ENCODE measurements around the gene ABCC1. TPM values are rescaled to one million over a fixed set of nuclear protein-coding genes. Genes with fewer than 3 reads are reported as not detected.

The ABCC1 gene
- total and polyA plus RNA-seq, 2 of the 8 experiments (the other 6 are each of a cell fraction or from before 2014, with no cell fraction given), result 42.6 to 66.8 TPM

DNA sequence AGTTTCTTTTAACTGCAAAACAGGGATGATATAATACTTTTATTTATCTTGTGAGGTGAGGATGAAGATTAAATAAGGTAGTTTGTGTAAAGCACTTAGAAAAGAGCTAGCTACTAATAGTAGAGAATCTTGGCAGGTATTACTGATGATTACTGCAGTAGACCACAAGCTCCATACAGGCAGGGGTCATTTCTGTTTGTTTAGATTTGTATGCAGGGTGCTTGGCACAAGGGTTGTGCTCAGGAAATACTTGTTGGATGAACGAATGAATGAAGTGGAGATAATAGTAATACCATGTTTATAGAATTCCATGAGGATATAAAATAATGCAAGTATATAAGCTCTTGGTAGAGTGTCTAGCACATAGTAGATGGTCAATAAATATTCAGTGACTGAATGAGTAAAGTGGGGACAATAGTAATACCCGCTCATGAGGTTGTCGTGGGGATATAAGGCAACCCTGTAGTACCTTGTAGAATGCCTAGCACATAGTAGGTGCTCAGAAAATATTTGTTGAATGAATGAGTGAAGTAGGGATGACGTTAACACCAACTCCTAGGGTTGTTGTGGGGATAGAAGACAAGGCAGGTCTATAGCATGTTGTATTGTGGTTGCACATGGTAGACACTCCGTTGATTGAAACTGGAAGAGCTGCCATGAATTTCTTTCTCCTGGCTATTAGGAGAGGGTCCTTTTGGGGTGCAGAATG is 83.0 kb downstream of the ABCC1 start:
- ChIA-PET POLR2A (ENCODE audit: partially characterized antibody) (interaction anchor here (1.7 kb wide), 1 partner anchor 29 kb away, joined by 6 read pairs; no protein-coding TSS in a partner anchor), CTCF (ENCODE audit: partially characterized antibody) (interaction anchor here (0.8 to 1.3 kb wide), 5 partner anchors 8 to 187 kb away, joined by 3 to 6 read pairs (median 3); no protein-coding TSS in a partner anchor)
- no peak overlapping the region for H3K18ac ChIP-seq (ENCODE audit: extremely low read depth, low read length)
- H4K91ac ChIP-seq (replicated peaks; ENCODE audit: insufficient read length, low read length), result no peak overlapping the region
- FAIRE-seq (no peak), DNase-seq (ENCODE audit: low read depth in 1 of 2, low spot score in 2 of 2) (no peak)
- H3K23me2 ChIP-seq (ENCODE audit: low read depth, low read length), result no peaks in the 10 kb centered on the region
- H3K27ac ChIP-seq (ENCODE audit: low read depth, low read length), result no peak overlapping the region
- no peak overlapping the region for H3K4me2 ChIP-seq (ENCODE audit: insufficient read depth in 1 of 2, low read depth in 2 of 2, low read length in 2 of 2)
- no peak overlapping the region for H2BK15ac ChIP-seq (ENCODE audit: low read length)
- H4K8ac ChIP-seq (ENCODE audit: extremely low read depth, insufficient read depth, low read length), result no peak overlapping the region
- TF ChIP-seq BCL11A (IDR thresholded peaks at IDR 0.05; ENCODE audit: low read depth in 2 of 2, low read length in 2 of 2) (no peak), BACH1 (IDR thresholded peaks at IDR 0.05; ENCODE audit: low read length) (no peak)
- peaks cover 8 to 31% (median 11%) of the 10 kb centered on the region in 4 experiments for H3K36me3 ChIP-seq (ENCODE audit: control insufficient read depth in 2 of 4, insufficient read depth in 4 of 4, low read length in 3 of 4)
- no peak overlapping the region for H4K5ac ChIP-seq (ENCODE audit: insufficient read length, low read depth, low read length)
- H2BK12ac ChIP-seq (ENCODE audit: low read depth, low read length), result no peak overlapping the region
- H2BK20ac ChIP-seq (ENCODE audit: low read length), result no peak overlapping the region
- H2BK120ac ChIP-seq (replicated peaks; ENCODE audit: low read depth, low read length), result no peak overlapping the region
- no peak overlapping the region for H2AK5ac ChIP-seq (ENCODE audit: low read depth, low read length)
- no peak overlapping the region for H3K4ac ChIP-seq (replicated peaks; ENCODE audit: insufficient read length, low read depth, low read length)
- no peak overlapping the region for H3K9ac ChIP-seq (replicated peaks in 1 of 4; ENCODE audit: extremely low read depth in 1 of 4, low read depth in 3 of 4, low read length in 3 of 4)
- no peak overlapping the region for H3K4me3 ChIP-seq (ENCODE audit: extremely low read depth in 1 of 4, insufficient read depth in 2 of 4, low read depth in 3 of 4, low read length in 4 of 4)
- H3K4me1 ChIP-seq (replicated peaks in 1 of 4; ENCODE audit: control insufficient read depth in 3 of 4, insufficient read depth in 4 of 4, low read length in 3 of 4), result peaks cover 0 to 2% (median 0%) of the 10 kb centered on the region in 4 experiments; a peak in 1 of 7 replicates
- no peak overlapping the region for H3K14ac ChIP-seq (ENCODE audit: insufficient read length)
- no peaks in the 10 kb centered on the region for H3K27me3 ChIP-seq (replicated peaks in 1 of 4; ENCODE audit: control insufficient read depth in 3 of 4, extremely low read depth in 1 of 4, insufficient read depth in 3 of 4, low read length in 3 of 4)
- no peak overlapping the region for H3K56ac ChIP-seq (replicated peaks; ENCODE audit: insufficient read length, low read depth, low read length)
- 81% methylated on average over 5 of the region's 5 CpGs; no CpG with 5 or more reads in 1 of the 2 experiments for WGBS, 2 experiments (ENCODE audit: extremely low coverage in 1 of 2, insufficient coverage in 1 of 2, insufficient read length in 1 of 2, insufficient replicate concordance in 2 of 2, low coverage in 1 of 2, low lambda C conversion rate in 2 of 2, missing lambda C conversion rate in 1 of 2)
- peaks cover 3 to 6% of the 10 kb centered on the region in 2 experiments for H4K20me1 ChIP-seq (replicated peaks in 1 of 2; ENCODE audit: control insufficient read depth in 1 of 2, insufficient read depth in 2 of 2, low read length in 2 of 2)
- no peaks in the 10 kb centered on the region; the same call in none of the 2 replicates for H3K79me1 ChIP-seq (ENCODE audit: low read depth, low read length)
- H3K23ac ChIP-seq (ENCODE audit: insufficient read length), result no peak overlapping the region
- no peak overlapping the region for H2AFZ ChIP-seq (ENCODE audit: low read length)
- H2BK5ac ChIP-seq (ENCODE audit: low read depth, low read length), result no peak overlapping the region
- no peaks in the 10 kb centered on the region for H3K9me3 ChIP-seq (ENCODE audit: insufficient read depth in 2 of 2, low read depth in 1 of 2, low read length in 1 of 2)
- no peaks in the 10 kb centered on the region for H3K79me2 ChIP-seq (ENCODE audit: control insufficient read depth in 1 of 2, insufficient read depth in 2 of 2, low read length in 2 of 2)
